C4-2B (cell line): ENCODE results near the gene PEBP1.

Experiments used
- ZFX ChIP-seq: fragments of 450-650 bp; IDR thresholded peaks from 2 replicates; pipeline ENCODE4 v1.6.1; 2017
- TF ChIP-seq, protein P1 (sequence below): fragments of 450-650 bp; conservative IDR thresholded peaks from 2 replicates; pipeline ENCODE4 v1.5.1; 2017; ENCODE audit warnings: mild to moderate bottlenecking

DNA sequence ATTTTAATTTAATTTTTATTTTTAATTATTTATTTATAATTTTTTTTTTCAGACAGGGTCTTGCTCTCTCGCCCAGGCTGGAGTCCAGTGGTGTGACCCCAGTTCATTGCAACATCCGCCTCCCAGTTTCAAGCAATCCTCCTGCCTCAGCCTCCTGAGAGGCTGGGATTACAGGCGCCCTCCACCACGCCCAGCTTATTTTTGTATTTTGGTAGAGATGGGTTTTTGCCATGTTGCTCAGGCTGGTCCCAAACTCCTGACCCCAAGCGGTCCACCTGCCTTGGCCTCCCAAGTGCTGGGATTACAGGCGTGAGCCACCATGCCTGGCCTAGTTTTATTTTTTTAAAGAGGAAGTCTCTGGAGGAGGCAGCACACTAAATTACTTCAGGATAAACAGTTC, 13.7 kb upstream of the PEBP1 start:
- TF ChIP-seq, protein P1, sequence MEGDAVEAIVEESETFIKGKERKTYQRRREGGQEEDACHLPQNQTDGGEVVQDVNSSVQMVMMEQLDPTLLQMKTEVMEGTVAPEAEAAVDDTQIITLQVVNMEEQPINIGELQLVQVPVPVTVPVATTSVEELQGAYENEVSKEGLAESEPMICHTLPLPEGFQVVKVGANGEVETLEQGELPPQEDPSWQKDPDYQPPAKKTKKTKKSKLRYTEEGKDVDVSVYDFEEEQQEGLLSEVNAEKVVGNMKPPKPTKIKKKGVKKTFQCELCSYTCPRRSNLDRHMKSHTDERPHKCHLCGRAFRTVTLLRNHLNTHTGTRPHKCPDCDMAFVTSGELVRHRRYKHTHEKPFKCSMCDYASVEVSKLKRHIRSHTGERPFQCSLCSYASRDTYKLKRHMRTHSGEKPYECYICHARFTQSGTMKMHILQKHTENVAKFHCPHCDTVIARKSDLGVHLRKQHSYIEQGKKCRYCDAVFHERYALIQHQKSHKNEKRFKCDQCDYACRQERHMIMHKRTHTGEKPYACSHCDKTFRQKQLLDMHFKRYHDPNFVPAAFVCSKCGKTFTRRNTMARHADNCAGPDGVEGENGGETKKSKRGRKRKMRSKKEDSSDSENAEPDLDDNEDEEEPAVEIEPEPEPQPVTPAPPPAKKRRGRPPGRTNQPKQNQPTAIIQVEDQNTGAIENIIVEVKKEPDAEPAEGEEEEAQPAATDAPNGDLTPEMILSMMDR = no peak
- no peak for TF ChIP-seq ZFX
